ENCODE measurements around the gene GTF3C1. TPM values are rescaled to one million over a fixed set of nuclear protein-coding genes. Genes with fewer than 3 reads are reported as not detected.
A peak's percentile ranks its signal among the peaks of the same experiment; 100 is the strongest.

The GTF3C1 gene
- total RNA-seq, 1 donor from 2014 or later, result 69.2 TPM

GRCh38 chr16:27474041-27474440, 75.7 kb downstream of the GTF3C1 start:
- Mint-ChIP-seq H3K36me3 (ENCODE audit: low read depth) (peaks cover 60% of the 10 kb centered on the region), H3K4me1 (ENCODE audit: low read depth) (peaks cover 34% of the 10 kb centered on the region), H3K27me3 (ENCODE audit: low read depth) (no peaks in the 10 kb centered on the region), H3K27ac (ENCODE audit: unreplicated experiment) (no peak overlapping the region), H3K9me3 (ENCODE audit: low read depth) (no peaks in the 10 kb centered on the region), H3K4me3 (ENCODE audit: unreplicated experiment) (no peak overlapping the region)
- TF ChIP-seq, protein P1, sequence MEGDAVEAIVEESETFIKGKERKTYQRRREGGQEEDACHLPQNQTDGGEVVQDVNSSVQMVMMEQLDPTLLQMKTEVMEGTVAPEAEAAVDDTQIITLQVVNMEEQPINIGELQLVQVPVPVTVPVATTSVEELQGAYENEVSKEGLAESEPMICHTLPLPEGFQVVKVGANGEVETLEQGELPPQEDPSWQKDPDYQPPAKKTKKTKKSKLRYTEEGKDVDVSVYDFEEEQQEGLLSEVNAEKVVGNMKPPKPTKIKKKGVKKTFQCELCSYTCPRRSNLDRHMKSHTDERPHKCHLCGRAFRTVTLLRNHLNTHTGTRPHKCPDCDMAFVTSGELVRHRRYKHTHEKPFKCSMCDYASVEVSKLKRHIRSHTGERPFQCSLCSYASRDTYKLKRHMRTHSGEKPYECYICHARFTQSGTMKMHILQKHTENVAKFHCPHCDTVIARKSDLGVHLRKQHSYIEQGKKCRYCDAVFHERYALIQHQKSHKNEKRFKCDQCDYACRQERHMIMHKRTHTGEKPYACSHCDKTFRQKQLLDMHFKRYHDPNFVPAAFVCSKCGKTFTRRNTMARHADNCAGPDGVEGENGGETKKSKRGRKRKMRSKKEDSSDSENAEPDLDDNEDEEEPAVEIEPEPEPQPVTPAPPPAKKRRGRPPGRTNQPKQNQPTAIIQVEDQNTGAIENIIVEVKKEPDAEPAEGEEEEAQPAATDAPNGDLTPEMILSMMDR (IDR thresholded peaks at IDR 0.05), result no peak
- peak; percentile 53 for DNase-seq (ENCODE audit: low spot score)

DNA sequence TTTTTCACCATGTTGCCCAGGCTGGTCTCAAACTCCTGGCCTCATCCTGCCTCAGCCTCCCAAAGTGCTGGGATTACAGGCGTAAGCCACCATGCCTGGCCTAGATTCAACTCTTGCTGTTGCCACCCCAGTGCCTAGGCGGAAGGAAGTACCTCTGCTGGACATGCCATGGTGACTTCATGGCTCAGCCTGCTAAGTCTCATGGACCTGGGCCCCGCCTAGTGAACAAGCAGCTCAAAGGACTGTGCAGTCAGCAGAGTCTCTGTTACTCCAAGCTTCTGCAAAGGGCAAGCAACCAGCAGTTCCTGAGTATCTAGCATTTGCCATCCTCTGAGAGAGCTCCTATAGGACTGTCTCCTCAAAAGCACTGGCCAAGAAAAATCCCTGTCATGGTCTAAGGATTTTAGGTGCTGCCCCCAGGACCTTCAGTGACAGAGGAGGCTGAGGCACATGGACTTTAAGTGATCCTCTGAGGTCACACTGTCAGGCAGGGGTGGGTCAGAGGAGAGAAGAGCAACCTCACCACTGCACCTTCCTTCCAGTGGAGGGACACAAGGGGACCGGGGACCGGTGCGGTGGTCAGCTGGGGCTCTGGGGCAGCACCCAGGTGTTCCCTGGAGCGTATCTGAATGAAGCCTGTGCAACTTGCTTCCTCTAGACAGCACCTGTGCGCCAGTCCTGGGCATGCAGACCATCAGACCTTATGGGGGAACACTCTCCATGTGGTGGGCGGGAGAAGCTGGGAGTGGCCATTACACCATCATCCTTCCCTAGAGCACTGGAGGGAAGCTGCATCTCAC, 76.4 kb downstream of the GTF3C1 start:
- TF ChIP-seq, protein P1 (IDR thresholded peaks at IDR 0.05), result no peak
- Mint-ChIP-seq H3K4me1 (ENCODE audit: low read depth) (peaks cover 34% of the 10 kb centered on the region), H3K9me3 (ENCODE audit: low read depth) (no peaks in the 10 kb centered on the region), H3K27me3 (ENCODE audit: low read depth) (no peaks in the 10 kb centered on the region), H3K27ac (ENCODE audit: unreplicated experiment) (no peak overlapping the region), H3K36me3 (ENCODE audit: low read depth) (peaks cover 60% of the 10 kb centered on the region), H3K4me3 (ENCODE audit: unreplicated experiment) (no peak overlapping the region)
- DNase-seq (ENCODE audit: low spot score), result peak; percentile 77

- TF ChIP-seq, protein P1 (IDR thresholded peaks at IDR 0.05), result no peak
- Mint-ChIP-seq H3K4me3 (ENCODE audit: unreplicated experiment) (no peak overlapping the region), H3K27me3 (ENCODE audit: low read depth) (no peaks in the 10 kb centered on the region), H3K36me3 (ENCODE audit: low read depth) (peaks cover 67% of the 10 kb centered on the region), H3K9me3 (ENCODE audit: low read depth) (peaks cover 4% of the 10 kb centered on the region), H3K27ac (ENCODE audit: unreplicated experiment) (peak overlapping the region; percentile 29), H3K4me1 (ENCODE audit: low read depth) (peaks cover 34% of the 10 kb centered on the region)
- peak; percentile 52 for DNase-seq (ENCODE audit: low spot score)
Measured at GRCh38 chr16:27472091-27473020, 77.4 kb downstream of the GTF3C1 start.

GRCh38 chr16:27471661-27472060, 78.1 kb downstream of the GTF3C1 start:
- H3K4me3 Mint-ChIP-seq (ENCODE audit: unreplicated experiment), result no peak overlapping the region
- no peaks in the 10 kb centered on the region for H3K27me3 Mint-ChIP-seq (ENCODE audit: low read depth)
- H3K27ac Mint-ChIP-seq (ENCODE audit: unreplicated experiment), result no peak overlapping the region

More at GRCh38 chr16:27471661-27472060, 78.1 kb downstream of the GTF3C1 start:
- DNase-seq (ENCODE audit: low spot score), result peak; percentile 89
- peaks cover 30% of the 10 kb centered on the region for H3K4me1 Mint-ChIP-seq (ENCODE audit: low read depth)
- peaks cover 66% of the 10 kb centered on the region for H3K36me3 Mint-ChIP-seq (ENCODE audit: low read depth)
- peaks cover 6% of the 10 kb centered on the region for H3K9me3 Mint-ChIP-seq (ENCODE audit: low read depth)
- TF ChIP-seq, protein P1 (IDR thresholded peaks at IDR 0.05), result no peak

Measured in chondrocyte (in vitro differentiated cells).